ENCODE results near the gene CABP7. TPM values are rescaled to one million over a fixed set of nuclear protein-coding genes. Genes with fewer than 3 reads are reported as not detected.

CABP7 gene
- total and polyA plus RNA-seq, 2 donors (not counting 3 experiments of a cell fraction or from before 2014, with no cell fraction given) = not detected

- no TSS peak for BruUV-seq (replicated peaks)
- peaks cover 15% of the 10 kb centered on the region in 2 experiments for H3K27me3 ChIP-seq (ENCODE audit: control insufficient read depth in 2 of 2, insufficient read depth in 2 of 2, low read length in 2 of 2)
- intact Hi-C loops (cut with micrococcal nuclease) (loop anchor here (5.0 kb wide), 1 partner anchor 384 kb away; no protein-coding TSS in a partner anchor), dilution Hi-C loops (cut with MboI; ENCODE audit: extremely low pct_ligation_motif_present, low sequenced_read_pairs) (no loop called here)
- no peaks in the 10 kb centered on the region for H4K20me1 ChIP-seq (replicated peaks; ENCODE audit: control insufficient read depth, extremely low read depth, insufficient read depth, low read length)
- CTCF ChIA-PET = interaction anchor here (0.7 to 2.8 kb wide), 7 partner anchors 9 to 386 kb away, joined by 3 to 30 read pairs (median 10); no protein-coding TSS in a partner anchor
- no peak for TF ChIP-seq POLR2AphosphoS5 (IDR thresholded peaks at IDR 0.05; ENCODE audit: insufficient read depth, low read depth, low read length)
- TF ChIP-seq EZH2 (IDR thresholded peaks at IDR 0.05; ENCODE audit: borderline replicate concordance, low read depth, low read length, severe bottlenecking) = no peak
- no peaks in the 10 kb centered on the region for H3K36me3 ChIP-seq (ENCODE audit: control insufficient read depth in 2 of 2, extremely low read depth in 1 of 2, insufficient read depth in 2 of 2, low read length in 2 of 2)
- no peak overlapping the region for H3K27ac ChIP-seq (ENCODE audit: insufficient read depth, low read depth, low read length)
- no peak overlapping the region for H3K4me2 ChIP-seq (ENCODE audit: insufficient read depth, low read length)
- no peak overlapping the region for H3K4me3 ChIP-seq (replicated peaks in 1 of 3; ENCODE audit: insufficient read depth in 1 of 3, low read depth in 1 of 3, low read length in 3 of 3)
- FAIRE-seq (no peak), DNase-seq (ENCODE audit: low read depth, low spot score) (no peak)
- no peak overlapping the region for H3K9ac ChIP-seq (replicated peaks; ENCODE audit: extremely low read depth, insufficient read depth, low read length)
- POLR2A ChIA-PET = no interaction called here
- no peaks in the 10 kb centered on the region for H3K9me3 ChIP-seq (replicated peaks; ENCODE audit: control insufficient read depth, insufficient read depth, low read length)
- H3K4me1 ChIP-seq (ENCODE audit: control insufficient read depth, extremely low read depth, insufficient read depth, low read length) = peaks cover 10% of the 10 kb centered on the region
- no peaks in the 10 kb centered on the region for H3K9me1 ChIP-seq (replicated peaks; ENCODE audit: control insufficient read depth, extremely low read depth, insufficient read depth, low read length)
- H3K79me2 ChIP-seq (ENCODE audit: control insufficient read depth, insufficient read depth, low read length) = no peaks in the 10 kb centered on the region
- H2AFZ ChIP-seq (ENCODE audit: low read depth, low read length) = no peak overlapping the region
Measured at GRCh38 chr22:29702931-29703501, 16.8 kb upstream of the CABP7 start.

GRCh38 chr22:29703569-29704195 lies 16.1 kb upstream of the CABP7 start:
- H3K4me1 ChIP-seq (ENCODE audit: control insufficient read depth, extremely low read depth, insufficient read depth, low read length) = peaks cover 10% of the 10 kb centered on the region
- ChIA-PET POLR2A (no interaction called here), CTCF (no interaction called here)
- H3K4me2 ChIP-seq (ENCODE audit: insufficient read depth, low read length) = no peak overlapping the region
- intact Hi-C loops (cut with micrococcal nuclease) (loop anchor here (5.0 kb wide), 1 partner anchor 384 kb away; no protein-coding TSS in a partner anchor), dilution Hi-C loops (cut with MboI; ENCODE audit: extremely low pct_ligation_motif_present, low sequenced_read_pairs) (no loop called here)
- no peaks in the 10 kb centered on the region for H4K20me1 ChIP-seq (replicated peaks; ENCODE audit: control insufficient read depth, extremely low read depth, insufficient read depth, low read length)
- no peaks in the 10 kb centered on the region for H3K9me3 ChIP-seq (replicated peaks; ENCODE audit: control insufficient read depth, insufficient read depth, low read length)
- no peak overlapping the region for H2AFZ ChIP-seq (ENCODE audit: low read depth, low read length)
- no peak overlapping the region for H3K27ac ChIP-seq (ENCODE audit: insufficient read depth, low read depth, low read length)
- no TSS peak for BruUV-seq (replicated peaks)
- H3K27me3 ChIP-seq (ENCODE audit: control insufficient read depth in 2 of 2, insufficient read depth in 2 of 2, low read length in 2 of 2) = peaks cover 15% of the 10 kb centered on the region in 2 experiments
- no peaks in the 10 kb centered on the region for H3K36me3 ChIP-seq (ENCODE audit: control insufficient read depth in 2 of 2, extremely low read depth in 1 of 2, insufficient read depth in 2 of 2, low read length in 2 of 2)
- H3K9ac ChIP-seq (replicated peaks; ENCODE audit: extremely low read depth, insufficient read depth, low read length) = no peak overlapping the region
- H3K9me1 ChIP-seq (replicated peaks; ENCODE audit: control insufficient read depth, extremely low read depth, insufficient read depth, low read length) = no peaks in the 10 kb centered on the region
- no peak overlapping the region for H3K4me3 ChIP-seq (replicated peaks in 1 of 3; ENCODE audit: insufficient read depth in 1 of 3, low read depth in 1 of 3, low read length in 3 of 3)
- FAIRE-seq (no peak), DNase-seq (ENCODE audit: low read depth, low spot score) (no peak)
- TF ChIP-seq POLR2A (IDR thresholded peaks at IDR 0.05; ENCODE audit: low read depth, low read length) = no peak
- no peak for TF ChIP-seq MAX (IDR thresholded peaks at IDR 0.05; ENCODE audit: insufficient read depth, insufficient read length)
- no peak for TF ChIP-seq POLR2AphosphoS5 (IDR thresholded peaks at IDR 0.05; ENCODE audit: insufficient read depth, low read depth, low read length)
- peak; percentile 37 for TF ChIP-seq EZH2 (IDR thresholded peaks at IDR 0.05; ENCODE audit: borderline replicate concordance, low read depth, low read length, severe bottlenecking)
- TF ChIP-seq MYC (IDR thresholded peaks at IDR 0.05; ENCODE audit: low read depth, low read length) = no peak
- TF ChIP-seq CTCF (IDR thresholded peaks at IDR 0.05; ENCODE audit: extremely low read depth in 1 of 2, insufficient read depth in 1 of 2, low read depth in 1 of 2, low read length in 2 of 2) = no peak
- H3K79me2 ChIP-seq (ENCODE audit: control insufficient read depth, insufficient read depth, low read length) = no peaks in the 10 kb centered on the region

Data from endothelial cell of umbilical vein (primary cell).